ENCODE measurements around the gene MATR3.
"Not testable (repeated sequence)": the region's sequence is repeated elsewhere in the genome, so short reads cannot be mapped to it uniquely, and the experiment has no call there.

The MATR3 gene

DNA sequence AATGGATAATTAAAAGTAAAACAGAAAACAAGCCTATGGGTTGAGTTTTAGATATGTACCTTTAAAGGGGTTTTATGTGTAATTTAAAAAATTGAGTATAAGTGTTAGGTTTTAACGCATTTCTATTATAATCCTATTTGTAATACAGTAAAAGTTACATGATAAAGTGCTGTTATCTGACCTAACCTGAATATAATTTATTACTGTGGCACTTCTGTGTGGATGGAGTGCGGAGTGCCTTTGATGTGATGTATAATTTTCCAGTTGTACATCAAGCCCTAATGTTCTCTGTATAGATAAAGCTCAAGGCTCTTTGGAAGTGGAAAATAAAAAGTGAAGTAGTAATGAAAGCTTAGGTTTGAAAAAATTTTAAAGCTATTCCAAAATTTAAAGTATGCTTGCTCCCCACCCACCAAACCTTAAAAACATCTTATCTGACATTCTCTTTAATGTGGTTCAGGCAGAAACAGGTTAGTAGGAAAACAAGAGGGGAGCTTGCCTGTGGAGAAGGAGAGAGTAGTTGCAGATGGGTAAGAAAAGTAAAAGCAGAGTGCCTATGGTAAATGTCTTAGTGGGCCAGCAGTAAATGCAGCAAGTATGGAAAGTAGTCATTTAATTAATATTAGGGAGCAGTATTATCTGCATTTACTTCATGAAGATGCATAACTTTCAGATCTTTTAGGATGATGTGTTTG, 4.0 kb downstream of the MATR3 start:
- no peak for DNase-seq (ENCODE audit: low spot score)

DNA sequence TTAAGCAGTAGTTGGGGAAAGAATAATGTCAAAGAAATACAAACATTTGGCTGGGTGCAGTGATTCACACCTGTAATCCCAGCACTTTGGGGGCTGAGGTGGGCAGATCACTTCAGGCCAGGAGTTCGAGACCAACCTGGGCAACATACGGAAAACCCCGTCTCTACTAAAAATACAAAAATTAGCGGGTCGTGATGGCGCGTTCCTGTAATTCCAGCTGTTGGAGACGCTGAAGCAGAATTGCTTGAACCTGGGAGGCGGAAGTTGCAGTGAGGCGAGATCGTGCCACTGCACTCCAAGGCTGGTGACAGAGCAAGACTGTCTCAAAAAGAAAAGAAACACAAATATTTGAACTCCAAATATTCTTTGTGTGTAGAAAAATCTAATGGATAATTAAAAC, 4.7 kb downstream of the MATR3 start:
- no peak for DNase-seq (ENCODE audit: low spot score)

DNA sequence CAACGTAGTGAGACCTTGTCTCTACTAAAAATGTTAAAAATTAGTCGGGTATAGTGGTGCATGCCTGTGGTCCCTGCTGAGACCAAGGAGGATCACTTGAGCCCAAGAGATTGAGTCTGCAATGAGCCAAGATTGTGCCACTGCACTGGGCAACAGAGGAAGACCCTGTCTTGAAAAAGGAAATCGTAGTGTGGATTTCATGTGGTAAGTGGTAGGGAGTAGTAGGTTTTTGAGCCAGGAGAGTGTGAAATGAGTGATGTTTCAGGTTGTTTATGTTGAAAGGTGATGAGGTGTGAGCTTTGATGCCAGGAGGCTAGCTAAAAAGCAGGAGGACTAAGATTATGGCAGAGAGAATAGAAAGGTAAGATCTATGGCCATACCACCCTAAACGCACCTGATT, 5.9 kb downstream of the MATR3 start:
- DNase-seq (ENCODE audit: low spot score), result no peak

DNA sequence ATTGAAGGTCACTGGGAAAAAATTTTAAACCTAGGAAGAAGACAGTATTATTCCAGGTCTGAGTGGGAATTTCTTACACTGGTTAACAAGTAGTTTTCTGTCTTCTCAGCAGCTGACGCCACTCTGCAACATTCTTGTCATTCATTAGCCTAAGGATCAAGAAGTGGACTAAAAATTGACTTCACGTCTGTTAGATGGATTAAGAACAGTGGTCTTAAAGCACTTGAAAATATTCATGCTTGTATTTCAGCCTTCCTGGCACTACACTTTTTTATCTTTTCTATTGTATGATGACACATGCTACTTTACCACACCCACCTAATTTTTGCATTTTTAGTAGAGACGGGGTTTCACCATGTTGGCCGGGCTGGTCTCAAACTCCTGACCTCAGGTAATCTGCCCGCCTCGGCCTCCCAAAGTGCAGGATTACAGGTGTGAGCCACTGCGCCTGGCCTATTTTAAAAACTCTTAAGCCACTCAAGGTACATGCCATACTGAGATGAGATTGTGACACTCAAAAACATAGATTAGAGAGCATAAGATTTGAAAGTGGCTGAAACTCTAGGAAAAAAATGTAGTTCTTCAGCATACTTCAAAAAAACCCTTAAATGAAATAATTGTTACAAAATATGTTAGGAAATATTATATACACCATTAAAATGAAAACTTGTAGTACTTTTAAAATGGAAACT, 8.4 kb downstream of the MATR3 start:
- DNase-seq (ENCODE audit: low spot score), result no peak

DNA sequence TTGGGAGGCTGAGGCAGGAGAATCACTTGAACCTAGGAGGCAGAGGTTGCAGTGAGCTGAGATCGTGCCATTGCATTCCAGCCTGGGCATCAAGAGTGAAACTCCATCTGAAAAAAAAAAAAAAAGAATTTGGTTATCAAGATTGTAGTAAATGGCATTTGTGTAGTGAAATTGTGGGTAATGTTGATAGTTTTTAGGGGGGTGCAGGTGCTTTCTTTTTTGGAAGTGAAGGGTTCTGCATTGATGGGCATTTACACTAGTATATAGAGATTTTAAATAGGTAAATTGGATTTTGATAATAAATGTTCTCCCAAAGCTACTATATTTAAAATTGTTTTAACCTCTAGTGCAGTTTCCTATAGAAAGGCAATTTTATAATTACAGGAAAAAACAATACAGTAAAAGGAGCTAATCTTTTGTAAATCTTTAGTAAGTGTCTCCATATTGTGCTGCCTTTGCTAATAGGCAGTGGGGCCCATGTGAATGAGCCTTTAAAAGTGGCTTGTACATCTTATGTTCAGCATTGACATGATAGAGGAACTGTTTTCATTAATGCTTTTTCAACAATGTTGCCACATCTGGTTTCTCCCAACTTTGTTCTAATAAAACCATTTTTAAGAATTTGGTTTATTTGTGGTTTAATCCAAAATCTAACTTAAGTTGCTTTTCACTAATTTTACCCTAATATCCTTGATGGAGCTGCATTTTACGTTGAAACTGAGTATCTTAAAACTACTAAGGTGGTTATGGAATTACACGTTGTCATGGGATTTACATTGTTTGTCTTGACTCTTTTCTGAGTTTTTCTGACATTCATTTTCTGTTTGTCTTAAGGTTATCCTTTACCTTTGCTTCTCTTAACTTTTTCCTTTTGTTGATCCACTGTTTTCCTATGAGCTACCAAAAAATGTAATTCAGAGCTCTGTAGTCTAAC, 11.1 kb downstream of the MATR3 start:
- DNase-seq (ENCODE audit: low spot score), result no peak

DNA sequence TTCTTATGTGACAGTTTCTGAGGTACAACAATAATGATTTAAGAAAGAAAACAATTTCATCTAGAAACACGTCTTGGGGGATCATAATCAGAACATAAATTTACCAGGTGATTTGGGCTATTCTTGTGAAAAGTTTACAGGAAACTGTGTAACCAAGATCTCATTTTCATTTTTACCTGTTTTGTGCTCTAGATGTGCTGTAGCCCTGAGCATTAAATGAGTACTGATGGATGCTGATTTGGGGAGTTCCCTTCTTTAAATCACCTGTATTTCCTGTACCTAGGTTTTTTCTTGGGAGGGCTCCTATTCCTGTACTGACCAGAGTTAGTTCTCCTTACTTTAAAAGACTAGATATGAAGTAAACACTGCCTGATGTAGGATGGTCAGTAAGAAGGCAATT, 12.7 kb downstream of the MATR3 start:
- DNase-seq (ENCODE audit: low spot score), result no peak

DNA sequence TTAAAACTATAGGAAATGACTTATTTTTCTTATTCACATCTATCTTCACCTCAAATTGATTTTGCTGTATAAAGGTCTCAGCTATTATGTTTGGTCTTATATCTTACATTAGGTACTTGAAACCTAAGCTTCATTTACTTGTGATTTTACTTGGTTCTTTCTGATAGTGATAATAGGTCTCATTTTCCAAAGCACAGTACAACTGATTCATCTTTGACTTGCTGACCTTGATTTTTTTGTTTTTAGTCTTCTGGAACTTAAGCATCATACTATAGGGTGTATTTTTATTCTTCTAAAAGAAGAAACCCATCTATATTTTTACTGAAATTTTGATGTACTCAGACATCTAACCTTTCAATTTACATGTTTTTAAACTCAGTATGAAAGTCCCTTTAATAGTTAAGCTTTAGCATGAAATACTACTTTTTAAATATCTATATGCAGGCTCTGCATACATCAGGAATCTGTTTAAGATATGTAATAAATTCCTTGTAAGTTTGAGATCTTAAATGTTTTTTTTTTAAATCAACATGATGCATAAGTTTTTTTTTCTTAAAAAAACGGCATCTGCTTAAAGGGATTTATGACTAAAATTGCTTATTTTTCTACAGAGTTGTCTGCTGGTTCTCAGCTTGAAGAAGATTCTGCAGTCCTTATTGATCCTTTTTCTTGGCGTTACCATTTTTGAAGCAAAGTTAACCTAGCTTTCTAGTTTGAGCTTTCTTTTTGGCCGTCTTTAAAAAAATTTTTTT, 13.3 kb downstream of the MATR3 start:
- DNase-seq (ENCODE audit: low spot score), result no peak

DNA sequence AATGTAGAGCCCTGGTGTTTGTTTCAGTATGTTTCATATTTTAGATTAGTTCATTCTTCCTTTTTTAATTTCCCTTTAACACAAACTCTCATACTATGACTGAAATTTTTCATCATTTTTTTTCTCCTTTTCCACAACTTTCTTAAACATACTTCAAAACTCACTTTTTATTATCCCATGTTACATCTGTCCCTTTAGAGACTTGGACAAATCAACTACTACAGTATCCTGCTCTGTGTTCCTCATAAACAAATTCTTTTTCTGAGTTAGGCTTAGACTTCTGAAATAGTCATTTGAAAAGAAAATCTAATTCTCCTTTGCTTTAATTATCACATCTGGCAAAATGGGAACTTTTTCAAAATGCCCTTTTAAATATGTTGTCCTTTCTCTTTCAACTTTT, 15.3 kb downstream of the MATR3 start:
- no peak for DNase-seq (ENCODE audit: low spot score)

DNA sequence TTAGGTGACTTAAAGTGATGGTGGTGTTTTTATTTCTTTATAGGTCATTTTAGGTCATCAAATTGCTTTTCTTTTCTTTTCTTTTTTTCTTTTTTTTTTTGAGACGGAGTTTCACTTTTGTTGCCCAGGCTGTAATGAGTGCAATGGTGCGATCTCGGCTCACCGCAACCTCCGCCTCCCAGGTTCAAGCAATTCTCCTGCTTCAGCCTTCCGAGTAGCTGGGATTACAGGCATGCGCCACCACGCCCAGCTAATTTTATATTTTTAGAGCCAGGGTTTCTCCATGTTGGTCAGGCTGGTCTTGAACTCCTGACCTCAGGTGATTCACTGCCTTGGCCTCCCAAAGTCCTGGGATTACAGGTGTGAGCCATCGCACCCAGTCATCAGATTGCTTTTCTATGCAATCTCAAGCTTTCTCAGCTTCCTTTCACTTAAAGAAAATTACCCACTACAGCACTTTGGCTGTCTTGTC, 17.2 kb downstream of the MATR3 start:
- DNase-seq (ENCODE audit: low spot score), result not testable (repeated sequence)

DNA sequence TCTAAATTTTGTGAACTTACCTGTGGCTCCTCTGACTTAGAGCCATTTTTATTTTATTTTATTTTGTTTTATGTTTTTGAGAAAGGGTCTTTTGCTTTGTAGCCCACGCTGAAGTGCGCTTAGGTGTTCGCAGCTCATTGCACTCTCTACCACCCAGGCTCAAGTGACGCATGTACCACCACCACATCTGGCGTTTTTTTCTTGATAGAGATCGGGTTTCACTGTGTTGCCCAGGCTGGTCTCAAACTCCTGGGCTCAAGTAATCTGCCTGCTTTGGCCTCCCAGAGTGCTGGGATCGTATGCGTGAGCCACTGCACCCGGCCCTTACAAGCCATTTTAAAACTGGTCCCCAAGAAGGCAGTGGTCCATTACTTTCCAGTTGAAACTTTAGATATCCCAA, 18.5 kb downstream of the MATR3 start:
- DNase-seq (ENCODE audit: low spot score), result no peak

DNA sequence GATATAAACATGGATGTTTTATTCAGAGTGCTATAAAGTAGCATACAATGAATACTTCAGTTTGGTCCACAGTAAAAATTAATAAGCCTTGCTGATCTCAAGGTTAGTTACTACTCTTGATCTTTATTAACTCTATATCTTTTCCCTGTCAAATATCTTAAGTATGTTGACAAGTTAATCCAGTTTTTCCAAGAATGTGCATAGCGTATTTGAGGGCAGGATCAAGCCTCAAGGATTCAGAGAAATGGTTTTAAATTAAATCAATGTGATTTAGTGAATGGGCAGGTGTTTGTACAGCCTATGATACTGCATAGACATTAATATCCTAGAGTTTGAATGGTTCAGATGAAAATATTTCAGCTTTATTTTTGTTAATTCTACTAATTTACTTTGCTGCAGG, 20.7 kb downstream of the MATR3 start:
- no peak for DNase-seq (ENCODE audit: low spot score)

DNA sequence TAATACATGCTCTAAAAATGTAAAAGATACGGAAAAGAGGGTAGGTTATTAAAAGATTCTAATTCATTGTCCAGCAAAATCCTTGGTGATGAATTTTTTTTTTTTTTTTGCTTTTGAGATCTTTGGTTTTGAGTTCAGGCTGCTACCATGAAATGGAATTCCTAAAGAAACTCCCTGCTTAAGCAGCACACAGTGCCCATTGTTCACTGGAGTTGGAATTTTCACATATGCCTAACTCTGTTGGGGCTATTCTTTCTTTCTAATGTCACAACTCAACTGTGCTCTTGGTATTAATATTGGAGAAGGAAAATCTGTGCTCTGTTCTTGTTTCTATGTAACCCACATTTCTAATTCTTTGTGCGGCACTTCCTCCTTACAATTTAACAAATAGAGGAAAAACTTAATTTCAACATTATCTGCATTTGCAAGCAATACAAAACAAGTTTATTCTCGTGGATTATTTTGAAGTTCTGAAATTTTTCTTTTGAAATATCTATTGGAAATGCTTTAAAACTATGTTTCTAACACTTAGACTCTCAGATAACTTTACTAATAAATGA, 21.6 kb downstream of the MATR3 start:
- no peak for DNase-seq (ENCODE audit: low spot score)

DNA sequence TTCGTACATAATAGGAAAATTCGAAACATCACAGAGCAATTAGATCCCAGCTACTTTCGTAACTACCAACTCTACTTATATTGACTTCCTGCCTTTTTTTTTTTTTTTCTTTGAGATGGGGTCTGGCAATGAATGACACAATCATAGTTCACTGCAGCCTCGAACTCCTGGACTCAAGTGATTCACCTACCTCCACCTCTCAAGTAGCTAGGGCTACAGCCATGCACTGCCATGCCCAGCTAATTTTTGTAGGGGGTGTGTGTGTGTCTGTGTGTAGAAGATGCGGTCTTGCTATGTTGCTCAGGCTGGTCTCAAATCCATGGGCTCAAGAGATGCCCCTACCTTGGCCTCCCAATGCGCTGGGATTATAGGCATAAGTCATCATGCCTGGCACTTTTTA, 42.3 kb downstream of the MATR3 start:
- no peak for DNase-seq (ENCODE audit: low spot score)

DNA sequence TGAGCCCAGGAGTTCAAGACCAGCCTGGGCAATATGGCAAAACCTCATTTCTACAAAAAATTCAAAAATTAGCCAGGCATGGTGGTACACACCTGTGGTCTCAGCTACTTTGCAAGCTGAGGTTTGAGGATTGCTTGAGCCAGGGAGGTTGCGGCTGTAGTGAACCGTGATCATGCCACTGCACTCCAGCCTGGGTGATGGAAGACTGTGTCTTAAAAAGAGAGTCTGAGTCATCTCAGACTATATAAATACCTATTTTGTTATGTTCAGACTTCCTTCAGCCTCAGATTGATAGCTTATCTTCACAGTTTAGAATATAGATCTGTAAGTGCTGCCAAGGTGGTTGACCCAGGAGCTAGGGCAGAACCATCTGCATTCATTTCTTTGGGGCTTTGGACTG, 46.5 kb downstream of the MATR3 start:
- no peak for DNase-seq (ENCODE audit: low spot score)

DNA sequence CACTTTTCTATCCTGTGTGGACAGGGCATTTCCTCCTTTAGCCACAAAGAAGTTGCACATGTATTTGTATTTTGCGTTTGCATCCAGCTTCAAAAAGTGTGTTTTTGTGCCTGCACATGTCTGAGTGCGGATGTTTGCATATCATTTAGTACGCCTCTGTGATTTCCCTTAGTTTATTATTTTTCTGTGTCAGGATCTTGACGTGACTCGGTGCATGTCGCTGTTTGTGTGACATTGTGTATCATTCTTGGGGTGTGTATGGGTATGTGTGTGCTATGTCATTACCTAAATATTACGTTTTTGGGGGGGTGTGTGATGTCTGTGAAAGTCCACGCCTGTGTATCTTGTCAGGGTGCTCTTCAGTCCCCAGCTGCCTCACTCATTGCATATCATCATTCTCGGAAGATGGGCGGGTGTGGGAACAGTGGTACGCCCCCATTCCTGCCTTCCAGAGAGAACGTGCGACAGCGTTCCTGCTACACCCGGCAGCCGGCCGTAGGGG, 47.7 kb downstream of the MATR3 start:
- DNase-seq (ENCODE audit: low spot score), result no peak

DNA sequence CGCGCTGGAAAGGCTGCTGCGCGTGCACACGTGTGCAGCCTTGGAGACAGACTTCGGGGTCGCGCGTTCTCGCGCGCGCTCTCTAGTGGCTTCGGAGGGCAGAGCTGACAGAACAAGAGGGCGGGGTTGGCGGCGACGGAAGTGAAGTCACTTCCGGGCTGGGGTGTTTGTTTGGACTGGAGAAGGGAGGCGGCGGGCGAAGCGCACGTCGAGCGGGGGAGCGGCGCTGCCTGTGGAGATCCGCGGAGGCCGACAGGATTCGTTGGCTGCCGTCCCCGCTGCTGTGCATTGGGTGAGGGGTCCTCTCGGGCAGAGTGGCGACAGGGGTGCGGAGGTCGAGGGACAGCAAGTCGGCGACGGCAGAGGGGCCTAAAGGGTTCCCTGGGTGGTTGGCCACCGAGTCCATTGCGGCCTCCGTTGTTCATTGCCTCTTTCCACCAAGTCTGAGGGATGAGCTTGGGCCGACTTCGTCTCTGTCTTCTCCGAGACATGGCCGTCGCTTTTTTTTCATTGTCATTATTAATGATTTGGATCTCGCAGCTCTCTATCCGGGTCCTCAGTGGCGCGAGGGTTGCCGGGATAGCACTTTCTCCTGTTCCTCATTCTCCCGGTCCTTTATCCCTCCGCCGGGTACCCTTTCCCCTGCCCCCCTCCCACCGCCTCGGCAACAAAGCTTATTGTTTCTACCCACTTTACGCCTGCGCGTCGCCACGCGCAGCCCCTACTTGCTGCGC, 48.3 kb downstream of the MATR3 start, which contains the start of gene PAIP2:
Gene PAIP2 (plus strand): TSS at position 166 of the 734 bp plus-strand sequence. CDS start 21,931 bp downstream, outside the sequence.
- peak; percentile 90 for DNase-seq (ENCODE audit: low spot score)

DNA sequence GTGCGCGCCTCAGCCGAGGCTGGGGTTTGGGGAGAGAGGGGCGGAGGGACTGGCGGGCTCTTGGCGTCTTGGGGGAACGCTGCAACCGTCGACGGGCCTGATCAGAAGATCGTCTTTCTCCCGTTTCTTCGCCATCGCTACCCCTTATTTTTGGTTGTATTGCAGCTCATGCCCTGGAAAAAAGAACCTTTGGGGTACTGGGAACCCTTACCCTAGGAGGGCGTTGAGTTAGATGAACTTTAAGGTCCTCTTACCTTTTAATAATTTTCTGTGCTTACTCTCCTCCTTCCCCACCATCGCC, 48.8 kb downstream of the MATR3 start:
- DNase-seq (ENCODE audit: low spot score), result no peak

DNA sequence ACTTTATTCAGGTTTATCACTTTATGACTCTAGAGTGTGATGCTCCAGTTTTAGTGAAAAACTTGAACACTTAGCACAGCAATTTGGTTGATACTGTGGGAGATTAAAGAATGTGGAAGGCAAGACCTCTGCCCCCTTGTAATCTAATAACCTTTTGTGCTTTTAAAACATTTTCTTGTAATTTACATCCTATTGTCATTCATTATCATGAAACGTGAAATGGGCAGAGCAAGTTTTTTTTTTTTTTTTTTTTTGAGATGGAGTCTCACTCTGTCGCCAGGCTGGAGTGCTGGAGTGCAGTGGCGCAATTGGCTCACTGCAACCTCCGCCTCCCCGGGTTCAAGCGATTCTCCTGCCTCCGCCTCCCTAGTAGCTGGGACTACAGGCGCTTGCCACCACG, 49.9 kb downstream of the MATR3 start:
- no peak for DNase-seq (ENCODE audit: low spot score)

DNA sequence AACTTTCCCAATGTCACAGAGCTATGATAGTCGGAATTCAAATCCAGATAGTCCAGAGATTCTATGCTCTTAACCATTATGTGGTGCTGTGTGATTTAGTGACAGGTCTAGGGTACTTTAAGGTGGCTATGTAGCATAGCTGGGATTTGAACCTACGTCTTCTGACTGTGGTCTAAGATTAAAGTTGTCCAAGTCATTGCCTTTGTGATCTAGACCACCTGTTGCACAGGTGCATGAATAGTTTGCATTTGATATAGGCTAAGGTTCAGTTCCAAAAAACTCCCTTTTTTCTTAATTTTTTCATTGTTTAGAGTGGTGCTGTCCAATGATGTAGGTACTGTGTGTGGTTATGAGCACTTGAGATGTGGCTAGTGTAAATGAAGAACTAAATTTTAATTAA, 50.6 kb downstream of the MATR3 start:
- no peak for DNase-seq (ENCODE audit: low spot score)

DNA sequence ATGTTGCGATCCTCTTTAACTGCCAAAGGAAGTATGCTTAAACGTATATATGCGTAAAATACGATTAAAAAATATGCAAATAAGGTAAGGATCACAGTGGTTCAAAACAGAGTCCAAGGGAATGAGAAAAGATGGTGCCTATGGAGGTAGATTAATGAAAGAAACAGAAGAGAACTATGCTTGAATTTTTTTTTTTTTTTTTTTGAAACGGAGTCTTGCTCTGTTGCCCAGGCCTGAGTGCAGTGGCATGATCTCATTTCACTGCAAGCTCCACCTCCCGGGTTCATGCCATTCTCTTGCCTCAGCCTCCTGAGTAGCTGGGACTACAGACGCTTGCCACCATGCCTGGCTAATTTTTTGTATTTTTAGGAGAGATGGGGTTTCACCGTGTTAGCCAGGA, 51.9 kb downstream of the MATR3 start:
- not testable (repeated sequence) for DNase-seq (ENCODE audit: low spot score)

DNA sequence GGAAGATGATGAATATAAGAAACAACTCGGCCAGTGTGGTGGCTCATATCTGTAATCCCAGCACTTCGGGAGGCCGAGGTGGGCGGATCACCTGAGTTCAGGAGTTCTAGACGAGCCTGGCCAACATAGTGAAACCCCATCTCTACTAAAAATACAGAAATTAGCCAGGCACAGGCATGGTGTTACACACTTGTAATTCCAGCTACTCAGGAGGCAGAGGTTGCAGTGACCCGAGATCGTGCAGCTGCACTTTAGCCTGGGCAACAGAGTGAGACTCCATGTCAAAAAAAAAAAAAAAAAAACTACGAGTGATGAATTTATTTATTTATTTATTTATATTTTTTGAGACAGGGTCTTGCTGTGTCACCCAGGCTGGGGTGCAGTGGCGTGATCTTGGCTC, 54.3 kb downstream of the MATR3 start:
- not testable (repeated sequence) for DNase-seq (ENCODE audit: low spot score)
